ACHN (cell line): ENCODE results near the gene PPM1E.

Experiments used
- DNase-seq: peaks from one replicate; pipeline ENCODE4 v3.0.0-alpha.2; 2015
- in situ Hi-C: cut with HindIII; loops from 2 replicates; pipeline ENCODE4 v1.10.0; 2017; ENCODE audit warnings: low sequenced_read_pairs, low pct_ligation_motif_present, low pct_unique_long_range_greater_than_20kb

Gene PPM1E

DNA sequence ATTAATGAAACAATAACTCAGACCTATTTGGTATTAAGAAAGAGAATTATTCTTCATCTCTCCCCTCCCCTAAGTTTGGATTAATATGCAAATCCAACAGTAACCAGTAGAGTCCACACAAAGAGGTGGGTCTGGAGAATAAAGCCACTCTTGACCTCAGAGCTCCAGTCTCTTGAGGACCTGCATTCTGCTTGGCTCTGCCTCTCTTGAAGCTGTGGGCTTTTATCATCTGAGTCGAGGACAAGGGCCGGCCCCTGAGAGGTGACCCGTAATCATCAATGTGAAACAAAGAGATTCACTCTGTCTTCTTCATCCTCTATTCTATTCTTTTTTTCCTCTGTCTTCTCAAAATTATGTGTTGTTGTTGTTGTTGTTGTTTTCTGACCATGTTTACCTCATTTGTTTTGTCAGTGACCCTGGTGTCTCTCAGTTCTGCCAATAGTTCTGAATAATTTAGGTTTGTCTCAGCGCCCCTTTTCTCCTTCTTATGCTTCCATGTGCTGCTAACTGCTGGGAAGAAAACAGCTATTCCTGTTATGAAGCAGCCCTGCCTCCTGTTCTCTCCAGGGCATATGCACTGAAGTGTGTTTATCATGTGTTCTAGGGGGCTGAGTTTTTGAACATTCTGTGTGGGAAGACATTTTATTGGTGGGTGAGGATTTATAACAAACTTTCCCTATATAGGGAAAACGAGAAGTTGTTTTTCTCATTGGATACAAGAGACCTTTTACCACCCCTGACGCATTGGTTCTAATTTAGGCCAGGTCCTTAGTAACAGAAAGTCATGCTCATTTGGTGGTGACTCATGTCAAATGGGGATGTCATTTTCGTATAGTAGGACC is 215.2 kb downstream of the PPM1E start:
- in situ Hi-C loops = no loop called here
- DNase-seq = no peak

DNA sequence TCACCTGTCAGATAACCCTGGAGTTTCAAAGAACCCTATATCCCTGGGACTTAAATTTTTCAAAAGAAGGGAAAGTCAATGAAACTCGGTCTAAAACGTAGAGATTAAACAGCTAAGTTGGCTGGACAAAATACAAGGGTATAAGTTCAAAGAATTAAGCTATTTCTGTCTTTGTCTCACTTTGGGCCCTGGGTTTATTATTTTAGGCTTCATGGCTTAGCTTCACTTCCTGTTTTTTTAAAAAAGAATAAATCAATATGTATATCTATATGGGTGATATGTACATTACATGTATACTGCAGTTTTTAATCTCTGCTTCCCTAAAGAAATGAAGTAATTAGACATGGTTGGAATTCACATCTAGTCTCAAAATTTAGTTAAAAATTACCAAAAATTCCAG is 218.7 kb downstream of the PPM1E start:
- in situ Hi-C loops = no loop called here
- no peak for DNase-seq

- no peak for DNase-seq
- in situ Hi-C loops = no loop called here
Observed at GRCh38 chr17:58976541-58976940, 220.9 kb downstream of the PPM1E start.

GRCh38 chr17:58980706-58981481 is 225.2 kb downstream of the PPM1E start:
- in situ Hi-C loops = no loop called here

GRCh38 chr17:58982626-58983025 is 227.0 kb downstream of the PPM1E start:
- in situ Hi-C loops = no loop called here
- no peak for DNase-seq

More at GRCh38 chr17:58980706-58981481, 225.2 kb downstream of the PPM1E start:
- no peak for DNase-seq

GRCh38 chr17:58985367-58985766 is 229.7 kb downstream of the PPM1E start:
- in situ Hi-C loops = no loop called here
- DNase-seq = no peak

DNA sequence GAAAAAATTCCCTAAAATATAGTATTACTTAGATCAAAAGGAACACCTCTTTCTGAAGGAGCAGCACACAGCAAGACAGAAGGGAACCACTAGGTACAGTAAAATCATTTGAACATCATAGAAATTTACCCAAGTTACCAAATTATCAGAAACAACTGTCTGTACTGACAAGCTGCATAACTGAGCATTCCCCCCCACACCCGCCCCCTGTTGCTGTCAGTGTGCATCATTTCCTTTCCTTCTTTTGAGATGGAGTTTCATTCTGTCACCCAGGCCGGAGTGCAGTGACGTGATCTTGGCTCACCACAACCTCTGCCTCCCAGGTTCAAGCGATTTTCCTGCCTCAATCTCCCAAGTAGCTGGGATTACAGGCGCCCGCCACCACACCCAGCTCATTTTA is 230.3 kb downstream of the PPM1E start:
- in situ Hi-C loops = no loop called here

DNA sequence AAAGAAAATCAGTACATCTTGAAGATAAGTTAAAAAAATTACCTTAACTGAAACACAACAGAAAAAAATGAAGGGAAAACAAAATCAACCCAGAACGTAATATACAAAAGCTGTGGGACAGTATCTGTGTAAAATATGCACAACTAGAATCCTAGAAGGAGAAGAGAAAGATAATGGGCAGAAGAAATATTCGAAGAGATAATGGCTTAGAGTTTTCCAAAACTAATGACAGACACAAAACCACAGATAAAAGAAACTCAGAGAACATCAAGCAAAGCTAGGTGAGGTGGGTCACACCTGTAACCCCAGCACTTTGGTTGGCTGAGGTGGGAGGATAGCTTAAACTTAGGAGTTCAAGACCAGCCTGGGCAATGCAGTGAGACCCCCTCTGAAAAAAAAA is 234.0 kb downstream of the PPM1E start:
- DNase-seq = no peak
- in situ Hi-C loops = no loop called here

More for the DNA sequence above, 230.3 kb downstream of the PPM1E start:
- DNase-seq = no peak

DNA sequence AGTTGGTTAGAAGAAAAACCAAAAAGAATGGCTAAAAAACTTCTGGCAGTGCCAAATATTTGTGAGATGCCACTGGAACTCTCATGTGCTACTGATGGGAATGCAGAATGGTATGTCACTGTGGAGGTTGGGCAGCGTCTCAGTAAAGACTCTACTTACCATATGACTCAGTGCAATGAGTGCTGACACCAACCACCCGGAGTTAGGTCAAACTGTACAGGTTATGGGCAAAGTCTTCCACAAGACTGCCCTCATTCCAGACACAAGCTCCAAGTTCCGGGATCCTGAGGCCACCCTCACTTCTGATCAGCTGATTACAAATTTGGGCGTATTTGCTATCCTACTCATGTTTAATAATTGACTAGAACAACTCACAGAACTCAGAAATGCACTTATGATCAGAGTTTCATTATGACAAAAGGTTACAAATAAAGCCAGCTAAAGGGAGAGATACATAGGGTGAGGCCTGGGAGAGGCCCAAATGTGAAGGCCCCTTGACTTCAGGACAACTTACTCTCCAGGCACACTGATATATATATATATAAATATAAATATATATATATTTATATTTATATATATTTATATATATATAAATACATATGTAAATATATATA is 236.2 kb downstream of the PPM1E start:
- DNase-seq = peak; percentile 96
- in situ Hi-C loops = no loop called here

GRCh38 chr17:58993311-58993710 is 237.7 kb downstream of the PPM1E start:
- in situ Hi-C loops = no loop called here
- no peak for DNase-seq

GRCh38 chr17:58995247-58995940 is 239.7 kb downstream of the PPM1E start:
- DNase-seq = no peak
- in situ Hi-C loops = no loop called here

DNA sequence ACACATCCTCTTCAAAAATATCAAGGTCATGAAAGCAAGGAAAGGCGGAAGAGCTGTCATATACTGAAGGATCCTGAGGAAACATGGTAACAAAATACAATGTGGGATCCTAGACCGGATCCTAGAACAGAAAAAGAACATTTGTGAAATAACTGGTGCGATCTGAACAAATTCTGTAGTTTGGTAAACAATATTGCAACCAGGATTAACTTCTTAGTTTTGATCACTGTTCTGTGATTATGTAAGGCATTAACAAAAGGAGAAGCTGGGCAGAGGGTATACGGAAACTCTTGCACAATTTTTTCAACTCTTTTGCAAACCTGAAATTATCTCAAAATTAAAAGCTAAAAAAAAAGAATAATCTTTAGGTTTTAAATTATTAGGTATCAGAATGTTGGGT is 241.3 kb downstream of the PPM1E start:
- in situ Hi-C loops = no loop called here

DNA sequence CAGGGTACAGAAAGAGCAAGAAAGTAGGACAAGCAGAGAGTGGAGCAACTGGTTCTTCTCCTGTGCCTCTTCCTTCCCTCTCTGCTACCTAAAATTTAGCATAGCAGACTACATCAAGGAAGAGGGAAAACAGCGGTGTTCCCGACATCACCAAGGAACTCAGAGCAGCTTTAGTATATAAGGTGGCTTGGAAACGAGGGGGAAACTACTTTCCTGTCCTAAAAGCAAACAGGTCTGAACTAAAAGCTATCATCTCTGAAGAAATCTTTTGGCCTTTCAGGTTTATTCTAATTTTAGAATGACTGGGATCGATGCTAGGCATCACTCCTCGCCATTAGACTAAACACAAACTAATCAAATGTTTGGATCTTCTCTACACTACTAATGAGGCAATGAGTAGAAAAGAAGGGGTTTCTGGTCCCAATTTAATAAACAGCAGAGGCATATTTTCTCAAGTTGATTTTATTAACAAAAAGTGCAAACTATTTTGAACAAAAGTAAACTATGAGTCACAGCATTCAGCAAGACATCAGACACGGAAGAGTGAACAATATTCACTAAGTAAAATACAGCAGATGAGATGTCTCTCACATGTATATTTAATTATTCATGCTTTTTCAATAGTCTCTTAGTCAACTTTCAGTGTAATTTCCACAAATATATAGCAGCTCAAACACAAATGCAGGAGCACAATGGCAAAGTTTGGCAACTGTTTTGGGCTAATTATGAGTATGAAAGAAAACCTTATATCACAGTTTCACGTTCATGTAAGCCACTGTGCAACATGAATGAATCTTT is 242.3 kb downstream of the PPM1E start:
- in situ Hi-C loops = no loop called here
- DNase-seq = no peak

More for the DNA sequence above, 241.3 kb downstream of the PPM1E start:
- DNase-seq = no peak

DNA sequence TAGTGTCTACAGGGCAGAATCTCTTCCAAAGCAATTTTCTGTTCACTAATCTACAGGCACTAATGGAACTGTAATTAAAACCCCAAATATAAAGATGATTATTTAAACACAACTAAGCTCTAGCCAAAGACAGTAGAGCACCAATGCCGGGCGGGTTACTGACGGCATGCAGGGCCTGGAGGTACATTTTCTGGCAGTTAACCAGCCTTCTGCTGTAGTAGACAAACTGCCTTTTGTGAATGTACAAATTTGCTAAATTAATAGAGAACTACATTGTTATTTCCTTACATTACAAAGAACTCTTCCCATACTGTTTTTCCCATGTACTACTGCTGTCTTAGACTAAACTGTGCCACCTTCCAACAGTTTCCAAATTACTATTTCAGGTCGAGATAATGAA is 243.2 kb downstream of the PPM1E start:
- in situ Hi-C loops = no loop called here
- no peak for DNase-seq

DNA sequence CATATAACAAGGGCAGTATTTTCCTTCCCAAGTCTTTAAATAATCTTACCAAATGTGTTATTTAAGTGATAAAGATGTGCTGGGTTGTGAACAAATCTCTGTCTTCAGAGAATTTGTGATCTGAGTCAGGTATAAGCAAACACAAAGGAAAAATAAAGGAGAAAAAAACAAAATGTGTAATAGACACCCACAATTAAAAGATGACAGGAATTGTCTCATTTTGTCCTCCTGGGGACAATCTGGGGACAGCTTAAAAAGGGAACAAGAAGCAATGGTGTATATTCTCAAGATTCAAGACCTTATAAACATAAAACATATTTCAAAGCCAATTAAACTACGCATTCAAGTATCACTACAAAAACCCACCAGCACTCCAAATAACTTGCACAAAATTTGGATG is 243.8 kb downstream of the PPM1E start:
- in situ Hi-C loops = no loop called here
- no peak for DNase-seq

GRCh38 chr17:59000022-59000421 is 244.4 kb downstream of the PPM1E start:
- no peak for DNase-seq
- in situ Hi-C loops = no loop called here

- peak; percentile 85 for DNase-seq
- in situ Hi-C loops = no loop called here
Observed at GRCh38 chr17:59001158-59001814, 245.6 kb downstream of the PPM1E start.

DNA sequence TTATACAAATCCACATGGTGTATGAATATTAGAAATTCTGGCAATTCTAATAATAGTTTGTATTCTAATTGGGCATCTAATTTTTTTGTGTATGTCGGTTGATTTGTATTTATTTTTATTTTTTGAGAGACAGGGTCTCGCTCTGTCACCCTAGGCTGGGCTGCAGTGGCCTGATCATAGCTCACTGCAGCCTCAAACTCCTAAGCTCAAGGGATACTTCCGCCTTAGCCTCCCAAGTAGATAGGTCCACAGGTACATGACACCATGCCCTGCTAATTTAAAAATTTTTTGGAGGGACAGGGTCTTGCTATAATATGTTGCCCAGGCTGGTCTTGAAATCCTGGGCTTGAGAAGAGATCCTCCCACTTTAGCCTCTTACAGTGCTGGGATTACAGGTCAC is 246.5 kb downstream of the PPM1E start:
- in situ Hi-C loops = no loop called here
- no peak for DNase-seq
